ENCODE data around the gene POLD2.

DNA sequence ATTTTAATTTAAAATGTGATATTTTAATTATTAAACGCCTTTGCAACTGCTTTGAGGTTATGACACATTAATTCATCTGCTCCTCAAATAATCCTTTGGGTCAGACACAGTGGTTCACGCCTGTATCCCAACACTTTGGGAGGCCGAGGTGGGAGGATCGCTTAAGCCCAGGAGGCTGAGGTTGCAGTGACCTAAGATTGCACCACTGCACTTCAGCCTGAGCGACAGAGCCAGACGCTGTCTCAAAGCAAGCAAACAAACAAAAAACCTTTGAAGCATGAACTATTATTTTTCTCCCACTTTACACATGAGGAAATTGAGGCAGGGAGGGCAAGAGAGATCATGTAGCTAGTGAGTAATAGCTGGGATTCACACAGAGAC lies 1.5 kb upstream of the POLD2 start:
- TF ChIP-seq CTCF (IDR thresholded peaks at IDR 0.05) (no peak), MYBL2 (CRISPR knock-in tag; IDR thresholded peaks at IDR 0.05) (no peak), AFF4 (CRISPR knock-in tag; IDR thresholded peaks at IDR 0.05; ENCODE audit: borderline replicate concordance) (no peak), CREB1 (CRISPR knock-in tag; IDR thresholded peaks at IDR 0.05) (no peak), FOXJ3 (CRISPR knock-in tag; IDR thresholded peaks at IDR 0.05; ENCODE audit: borderline replicate concordance) (no peak), ESRRA (CRISPR knock-in tag; IDR thresholded peaks at IDR 0.05; ENCODE audit: borderline replicate concordance) (no peak), ZNF423 (CRISPR knock-in tag; IDR thresholded peaks at IDR 0.05) (no peak), JUN (CRISPR knock-in tag; IDR thresholded peaks at IDR 0.05) (no peak), NR3C1 (CRISPR knock-in tag; conservative IDR thresholded peaks at IDR 0.05; ENCODE audit: low read depth) (no peak), ZNF232 (CRISPR knock-in tag; IDR thresholded peaks at IDR 0.05) (no peak)
- TF ChIP-seq, protein P1, sequence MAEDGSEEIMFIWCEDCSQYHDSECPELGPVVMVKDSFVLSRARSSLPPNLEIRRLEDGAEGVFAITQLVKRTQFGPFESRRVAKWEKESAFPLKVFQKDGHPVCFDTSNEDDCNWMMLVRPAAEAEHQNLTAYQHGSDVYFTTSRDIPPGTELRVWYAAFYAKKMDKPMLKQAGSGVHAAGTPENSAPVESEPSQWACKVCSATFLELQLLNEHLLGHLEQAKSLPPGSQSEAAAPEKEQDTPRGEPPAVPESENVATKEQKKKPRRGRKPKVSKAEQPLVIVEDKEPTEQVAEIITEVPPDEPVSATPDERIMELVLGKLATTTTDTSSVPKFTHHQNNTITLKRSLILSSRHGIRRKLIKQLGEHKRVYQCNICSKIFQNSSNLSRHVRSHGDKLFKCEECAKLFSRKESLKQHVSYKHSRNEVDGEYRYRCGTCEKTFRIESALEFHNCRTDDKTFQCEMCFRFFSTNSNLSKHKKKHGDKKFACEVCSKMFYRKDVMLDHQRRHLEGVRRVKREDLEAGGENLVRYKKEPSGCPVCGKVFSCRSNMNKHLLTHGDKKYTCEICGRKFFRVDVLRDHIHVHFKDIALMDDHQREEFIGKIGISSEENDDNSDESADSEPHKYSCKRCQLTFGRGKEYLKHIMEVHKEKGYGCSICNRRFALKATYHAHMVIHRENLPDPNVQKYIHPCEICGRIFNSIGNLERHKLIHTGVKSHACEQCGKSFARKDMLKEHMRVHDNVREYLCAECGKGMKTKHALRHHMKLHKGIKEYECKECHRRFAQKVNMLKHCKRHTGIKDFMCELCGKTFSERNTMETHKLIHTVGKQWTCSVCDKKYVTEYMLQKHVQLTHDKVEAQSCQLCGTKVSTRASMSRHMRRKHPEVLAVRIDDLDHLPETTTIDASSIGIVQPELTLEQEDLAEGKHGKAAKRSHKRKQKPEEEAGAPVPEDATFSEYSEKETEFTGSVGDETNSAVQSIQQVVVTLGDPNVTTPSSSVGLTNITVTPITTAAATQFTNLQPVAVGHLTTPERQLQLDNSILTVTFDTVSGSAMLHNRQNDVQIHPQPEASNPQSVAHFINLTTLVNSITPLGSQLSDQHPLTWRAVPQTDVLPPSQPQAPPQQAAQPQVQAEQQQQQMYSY (CRISPR knock-in tag; IDR thresholded peaks at IDR 0.05): no peak
- TF ChIP-seq, protein P2, sequence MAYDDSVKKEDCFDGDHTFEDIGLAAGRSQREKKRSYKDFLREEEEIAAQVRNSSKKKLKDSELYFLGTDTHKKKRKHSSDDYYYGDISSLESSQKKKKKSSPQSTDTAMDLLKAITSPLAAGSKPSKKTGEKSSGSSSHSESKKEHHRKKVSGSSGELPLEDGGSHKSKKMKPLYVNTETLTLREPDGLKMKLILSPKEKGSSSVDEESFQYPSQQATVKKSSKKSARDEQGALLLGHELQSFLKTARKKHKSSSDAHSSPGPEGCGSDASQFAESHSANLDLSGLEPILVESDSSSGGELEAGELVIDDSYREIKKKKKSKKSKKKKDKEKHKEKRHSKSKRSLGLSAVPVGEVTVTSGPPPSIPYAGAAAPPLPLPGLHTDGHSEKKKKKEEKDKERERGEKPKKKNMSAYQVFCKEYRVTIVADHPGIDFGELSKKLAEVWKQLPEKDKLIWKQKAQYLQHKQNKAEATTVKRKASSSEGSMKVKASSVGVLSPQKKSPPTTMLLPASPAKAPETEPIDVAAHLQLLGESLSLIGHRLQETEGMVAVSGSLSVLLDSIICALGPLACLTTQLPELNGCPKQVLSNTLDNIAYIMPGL (CRISPR knock-in tag; IDR thresholded peaks at IDR 0.05): no peak
- TF ChIP-seq, protein P3, sequence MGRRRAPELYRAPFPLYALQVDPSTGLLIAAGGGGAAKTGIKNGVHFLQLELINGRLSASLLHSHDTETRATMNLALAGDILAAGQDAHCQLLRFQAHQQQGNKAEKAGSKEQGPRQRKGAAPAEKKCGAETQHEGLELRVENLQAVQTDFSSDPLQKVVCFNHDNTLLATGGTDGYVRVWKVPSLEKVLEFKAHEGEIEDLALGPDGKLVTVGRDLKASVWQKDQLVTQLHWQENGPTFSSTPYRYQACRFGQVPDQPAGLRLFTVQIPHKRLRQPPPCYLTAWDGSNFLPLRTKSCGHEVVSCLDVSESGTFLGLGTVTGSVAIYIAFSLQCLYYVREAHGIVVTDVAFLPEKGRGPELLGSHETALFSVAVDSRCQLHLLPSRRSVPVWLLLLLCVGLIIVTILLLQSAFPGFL (CRISPR knock-in tag; IDR thresholded peaks at IDR 0.05; ENCODE audit: borderline replicate concordance): no peak

Data from WTC11 (cell line).